ENCODE data around the gene RASAL2.

The RASAL2 gene

GRCh38 chr1:178396789-178397188 is 302.9 kb downstream of the RASAL2 start:
- H3K4me3 Mint-ChIP-seq = no peak overlapping the region
- no peaks in the 10 kb centered on the region for H3K9me3 Mint-ChIP-seq
- peak in 1 of 3 experiments; percentile 15 for TF ChIP-seq CTCF (IDR thresholded peaks at IDR 0.05; ENCODE audit: unreplicated experiment in 3 of 3)
- H3K27ac Mint-ChIP-seq = no peak overlapping the region
- no peaks in the 10 kb centered on the region for H3K4me1 Mint-ChIP-seq
- H3K27me3 Mint-ChIP-seq (ENCODE audit: low read depth) = no peaks in the 10 kb centered on the region
- H3K36me3 Mint-ChIP-seq (ENCODE audit: low read depth) = no peaks in the 10 kb centered on the region

- Mint-ChIP-seq H3K27ac (no peak overlapping the region), H3K27me3 (ENCODE audit: low read depth) (no peaks in the 10 kb centered on the region), H3K9me3 (no peaks in the 10 kb centered on the region), H3K4me1 (no peaks in the 10 kb centered on the region), H3K4me3 (no peak overlapping the region), H3K36me3 (ENCODE audit: low read depth) (no peaks in the 10 kb centered on the region)
- no peak for TF ChIP-seq CTCF (IDR thresholded peaks at IDR 0.05; ENCODE audit: unreplicated experiment in 3 of 3)
Observed at GRCh38 chr1:178397678-178398077, 303.8 kb downstream of the RASAL2 start.

GRCh38 chr1:178399177-178399728 is 305.3 kb downstream of the RASAL2 start:
- H3K9me3 Mint-ChIP-seq = no peaks in the 10 kb centered on the region
- H3K4me3 Mint-ChIP-seq = no peak overlapping the region
- TF ChIP-seq CTCF (IDR thresholded peaks at IDR 0.05; ENCODE audit: unreplicated experiment in 3 of 3) = no peak
- no peak overlapping the region for H3K27ac Mint-ChIP-seq
- H3K36me3 Mint-ChIP-seq (ENCODE audit: low read depth) = no peaks in the 10 kb centered on the region
- H3K4me1 Mint-ChIP-seq = no peaks in the 10 kb centered on the region
- H3K27me3 Mint-ChIP-seq (ENCODE audit: low read depth) = no peaks in the 10 kb centered on the region

GRCh38 chr1:178405137-178405536 is 311.2 kb downstream of the RASAL2 start:
- H3K36me3 Mint-ChIP-seq (ENCODE audit: low read depth) = peaks cover 5% of the 10 kb centered on the region
- no peak overlapping the region for H3K4me3 Mint-ChIP-seq
- no peaks in the 10 kb centered on the region for H3K4me1 Mint-ChIP-seq
- H3K27me3 Mint-ChIP-seq (ENCODE audit: low read depth) = no peaks in the 10 kb centered on the region
- no peak for TF ChIP-seq CTCF (IDR thresholded peaks at IDR 0.05; ENCODE audit: unreplicated experiment in 3 of 3)
- H3K9me3 Mint-ChIP-seq = peaks cover 9% of the 10 kb centered on the region
- H3K27ac Mint-ChIP-seq = no peak overlapping the region

GRCh38 chr1:178407215-178407614 is 313.3 kb downstream of the RASAL2 start:
- Mint-ChIP-seq H3K4me1 (no peaks in the 10 kb centered on the region), H3K9me3 (peaks cover 13% of the 10 kb centered on the region), H3K27me3 (ENCODE audit: low read depth) (no peaks in the 10 kb centered on the region)

More at GRCh38 chr1:178407215-178407614, 313.3 kb downstream of the RASAL2 start:
- peaks cover 8% of the 10 kb centered on the region for H3K36me3 Mint-ChIP-seq (ENCODE audit: low read depth)
- H3K4me3 Mint-ChIP-seq = no peak overlapping the region
- TF ChIP-seq CTCF (IDR thresholded peaks at IDR 0.05; ENCODE audit: unreplicated experiment in 3 of 3) = no peak
- no peak overlapping the region for H3K27ac Mint-ChIP-seq

Measured in nephron (organoid).